Ovary (tissue), 9 donors: ENCODE data around the gene CDK11A. TPM values are rescaled to one million over a fixed set of nuclear protein-coding genes. Genes with fewer than 3 reads are reported as not detected.
"Not testable (repeated sequence)": the region's sequence is repeated elsewhere in the genome, so short reads cannot be mapped to it uniquely, and the experiment has no call there.

ENCODE experiments used
- DNase-seq, 5 donors: peaks; one replicate each; pipeline ENCODE4 v3.0.0-alpha.2; 2019 to 2020
- H3K27ac ChIP-seq, 2 donors: fragments of 200-600 bp; one replicate each; pipeline versions ENCODE4 v1.5.1 to v1.8.0; 2019 to 2022
- H3K27me3 ChIP-seq: fragments of 200-600 bp; one replicate; pipeline ENCODE4 v1.8.0; 2022
- H3K36me3 ChIP-seq: fragments of 200-600 bp; sonication (generic); one replicate; pipeline ENCODE4 v1.5.1; 2019
- H3K4me1 ChIP-seq: one replicate; pipeline ENCODE4 v1.8.1; 2013; ENCODE audit warnings: mild to moderate bottlenecking, moderate library complexity; ENCODE audit not compliant: insufficient read depth
- H3K4me3 ChIP-seq: fragments of 200-600 bp; sonication (generic); one replicate; pipeline ENCODE4 v1.5.1; 2017
- H3K9me3 ChIP-seq, 2 donors: fragments of 200-600 bp in 1 of 2; sonication (generic) in 1 of 2; one replicate each; pipeline versions ENCODE4 v1.5.1 to v1.8.1; 2013 to 2019; ENCODE audit warnings: mild to moderate bottlenecking in 1 of 2, moderate library complexity in 1 of 2
- CTCF ChIP-seq, 3 donors: fragments of 450-650 bp in 2 of 3; fragments of 200-600 bp in 1 of 3; IDR thresholded peaks; one replicate each; pipeline versions ENCODE4 v1.5.1 to v1.8.0; 2016 to 2022; ENCODE audit warnings: antibody characterized with exemption in 3 of 3, mild to moderate bottlenecking in 1 of 3
- EP300 ChIP-seq: sonication (generic); formaldehyde crosslinking; IDR thresholded peaks from one replicate; pipeline ENCODE4 v1.6.1; 2017; ENCODE audit warnings: antibody characterized with exemption
- POLR2A ChIP-seq: fragments of 450-650 bp; IDR thresholded peaks from one replicate; pipeline ENCODE4 v1.6.1; 2017; ENCODE audit warnings: antibody characterized with exemption, mild to moderate bottlenecking, moderate library complexity
- WGBS, 3 donors: extraction: QIAGEN DNeasy Blood & Tissue Kit in 1 of 3; methylation state at CpG; one replicate each; pipeline versions ENCODE4 v1.1.5 to v1.1.7; 2013 to 2017; 5-methylcytosine and 5-hydroxymethylcytosine counted together
- intact Hi-C, 4 donors: fragments of 100-400 bp; cut with DNase I; formaldehyde crosslinking; loops; one replicate each; pipeline versions ENCODE4 v1.11.0 to v1.15.1; 2022 to 2023
- polyA plus RNA-seq, 2 donors: library from polyadenylated mRNA; stranded (reverse); fragments of 200-250 nt in 1 of 2; fragments of 350-450 nt in 1 of 2; fragmentation: Illumina TruSeq in 1 of 2; extraction: RNeasy Lipid Tissue Mini Kit (QIAGEN cat#74804) in 1 of 2; gene quantifications; one replicate each; pipeline ENCODE4 v1.2.3, GENCODE V29; 2013 to 2014
- total RNA-seq, 7 donors: library from RNA; depleted of rRNA in 2 of 7; stranded (reverse); fragments of >200 nt in 2 of 7; fragmentation: NEBNext Ultra II Directional in 3 of 7; extraction: Animal tissue kit (Norgen Biotek cat#: 25700) in 3 of 7; gene quantifications; one replicate each; pipeline versions ENCODE4 v1.1.0 to v1.2.4, GENCODE V29; 2016 to 2023
- donor health status: DM: no; HTN: no; CAD: no; lungs with moderate emphysema.
- donor health status: DM: no; HTN: no; CAD: no.
- donor health status: Bipolar disorder and iron deficiency.
- donor health status: DM: yes; HTN: yes; CAD: no.
- donor health status: DM: no; HTN: no; CAD: no.
- donor health status: DM: yes; HTN: yes; CAD: no.

Gene CDK11A
- total and polyA plus RNA-seq, 9 donors: 16.7 to 51.3 (median 28.6) TPM

DNA sequence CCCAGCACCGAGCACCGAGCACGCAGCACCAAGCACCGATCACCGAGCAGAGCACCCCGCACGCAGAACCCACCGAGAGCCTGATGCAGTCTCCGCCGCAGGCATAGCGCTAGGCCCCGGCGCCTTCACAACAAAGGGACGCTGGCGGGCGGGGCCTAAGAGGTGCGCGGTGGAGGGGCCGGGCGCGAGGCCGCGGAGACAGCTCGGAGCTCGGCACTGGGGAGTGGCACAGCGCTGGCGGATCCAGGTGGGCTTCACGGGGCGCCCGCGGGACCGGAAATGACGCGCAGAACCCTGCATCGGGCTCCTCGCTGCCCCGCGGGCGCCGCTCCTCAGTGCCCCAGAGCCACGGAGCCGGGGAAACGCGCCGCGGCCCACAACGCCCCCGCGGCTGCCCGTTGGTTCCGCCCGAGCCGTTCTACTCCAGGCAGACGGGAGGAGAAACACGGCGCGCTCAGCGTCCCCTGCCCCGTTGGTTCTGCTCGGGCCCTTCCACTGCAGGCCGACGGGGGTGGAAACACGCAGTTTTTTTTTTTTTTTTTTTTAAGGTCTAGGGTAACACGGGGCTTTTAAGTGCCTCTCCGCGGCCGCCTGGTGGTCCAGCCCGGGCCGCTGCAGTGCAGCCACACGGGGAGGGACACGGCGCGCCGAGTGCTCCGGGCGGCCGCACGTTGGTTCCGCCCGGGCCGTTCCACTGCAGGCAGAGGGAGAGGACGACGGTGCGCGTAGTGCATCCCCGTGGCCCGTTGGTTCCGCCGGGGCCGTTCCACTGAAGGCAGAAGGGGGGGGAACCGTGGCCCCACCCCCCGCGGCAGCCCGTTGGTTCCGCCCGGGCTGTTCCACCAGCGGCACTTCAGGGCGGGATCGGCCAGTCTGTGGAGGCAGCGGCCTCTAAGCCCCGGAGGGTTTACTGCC, 21.8 kb upstream of the CDK11A start:
- H3K9me3 ChIP-seq, H3K4me1 ChIP-seq, H3K27me3 ChIP-seq, H3K36me3 ChIP-seq, intact Hi-C loops: not testable (repeated sequence)
- H3K27ac ChIP-seq: peak overlapping the region; percentile 88 to 92
- peak; percentile 48 for TF ChIP-seq POLR2A
- peak in 2 of 3 donors; percentile 75 to 87 for TF ChIP-seq CTCF (IDR thresholded peaks at IDR 0.05)
- 0% methylated on average over 45 to 69 of the region's 101 CpGs for WGBS, 3 donors
- peak overlapping the region; percentile 57 for H3K4me3 ChIP-seq
- DNase-seq: peak; percentile 84 to 93 (median 90)

DNA sequence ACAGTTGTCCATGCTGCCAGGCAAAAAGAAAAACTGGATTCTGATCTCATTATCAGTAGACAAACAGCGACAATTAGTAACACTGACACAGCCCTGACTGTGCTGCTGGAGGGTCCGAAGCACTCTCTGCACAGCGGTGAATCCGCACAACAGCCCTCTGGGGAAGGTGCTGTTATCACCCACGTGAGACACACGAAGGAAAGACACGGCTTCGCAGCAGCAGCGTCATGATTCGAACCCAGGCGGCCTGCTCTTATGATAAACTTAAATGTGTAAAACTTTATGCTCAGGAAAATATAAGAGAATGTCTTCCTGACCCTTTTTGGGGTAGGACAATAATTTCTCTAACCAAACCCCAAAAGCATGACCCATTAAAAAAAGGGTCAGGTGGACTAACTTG, 18.4 kb upstream of the CDK11A start:
- H3K36me3 ChIP-seq, H3K27ac ChIP-seq, intact Hi-C loops, H3K27me3 ChIP-seq, H3K4me1 ChIP-seq, DNase-seq, H3K4me3 ChIP-seq, H3K9me3 ChIP-seq: not testable (repeated sequence)
- WGBS, 3 donors: 82 to 88% (median 82%) methylated on average over 11 of the region's 11 CpGs

- DNase-seq: peak in 4 of 5 donors; percentile 14 to 60 (median 50)
- H3K4me3 ChIP-seq, H3K27me3 ChIP-seq, H3K4me1 ChIP-seq, H3K36me3 ChIP-seq, intact Hi-C loops, H3K9me3 ChIP-seq: not testable (repeated sequence)
- 24 to 34% (median 30%) methylated on average over 11 to 12 of the region's 12 CpGs for WGBS, 3 donors
- peak overlapping the region in 1 of 2 donors; percentile 20 for H3K27ac ChIP-seq
Measured at GRCh38 chr1:1741013-1741412, 16.9 kb upstream of the CDK11A start.

- H3K27me3 ChIP-seq, H3K4me3 ChIP-seq, H3K4me1 ChIP-seq, H3K36me3 ChIP-seq, H3K27ac ChIP-seq, H3K9me3 ChIP-seq, intact Hi-C loops: not testable (repeated sequence)
- WGBS, 3 donors: 60 to 67% methylated on average over 1 to 12 of the region's 22 CpGs; no CpG with 5 or more reads in 1 of the 3 donors
- DNase-seq: peak in 1 of 5 donors; percentile 7
Measured at GRCh38 chr1:1738799-1739337, 14.7 kb upstream of the CDK11A start.

GRCh38 chr1:1737675-1738590, 13.8 kb upstream of the CDK11A start:
- H3K27ac ChIP-seq, H3K4me1 ChIP-seq, intact Hi-C loops, H3K9me3 ChIP-seq, H3K27me3 ChIP-seq, H3K4me3 ChIP-seq, H3K36me3 ChIP-seq: not testable (repeated sequence)
- peak in 2 of 5 donors; percentile 18 to 29 for DNase-seq
- 90 to 93% (median 91%) methylated on average over 20 to 25 of the region's 44 CpGs for WGBS, 3 donors

DNA sequence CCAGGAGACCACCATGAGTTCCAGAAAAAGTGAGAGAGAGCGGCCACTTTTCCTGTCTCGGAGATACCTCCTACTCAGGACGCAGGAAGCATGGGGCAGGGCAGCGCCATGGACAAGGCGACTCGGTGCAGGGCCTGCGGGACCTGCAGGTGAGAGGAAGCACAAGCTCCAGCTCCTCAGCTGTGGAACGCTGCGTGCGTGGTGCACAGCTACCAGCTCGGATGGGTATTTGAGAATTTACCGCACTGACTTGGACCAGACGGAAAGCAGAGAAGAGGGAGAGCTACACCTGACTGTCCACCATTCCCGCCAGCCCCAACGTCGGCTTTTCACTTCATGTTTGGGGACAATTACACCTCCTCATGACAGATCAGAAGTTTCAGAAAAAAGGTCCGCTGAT, 8.2 kb upstream of the CDK11A start:
- H3K4me1 ChIP-seq: no peaks in the 10 kb centered on the region
- no peaks in the 10 kb centered on the region for H3K9me3 ChIP-seq
- TF ChIP-seq CTCF (IDR thresholded peaks at IDR 0.05): no peak
- no peak for TF ChIP-seq POLR2A
- TF ChIP-seq EP300: no peak
- no peak overlapping the region for H3K4me3 ChIP-seq
- peak in 2 of 5 donors; percentile 10 to 20 for DNase-seq
- no peaks in the 10 kb centered on the region for H3K36me3 ChIP-seq
- 86 to 89% (median 87%) methylated on average over 17 of the region's 17 CpGs for WGBS, 3 donors
- H3K27me3 ChIP-seq: no peaks in the 10 kb centered on the region
- H3K27ac ChIP-seq: no peak overlapping the region
- intact Hi-C loops: no loop called here
